ENCODE results near the gene ABHD17A.

Gene ABHD17A

DNA sequence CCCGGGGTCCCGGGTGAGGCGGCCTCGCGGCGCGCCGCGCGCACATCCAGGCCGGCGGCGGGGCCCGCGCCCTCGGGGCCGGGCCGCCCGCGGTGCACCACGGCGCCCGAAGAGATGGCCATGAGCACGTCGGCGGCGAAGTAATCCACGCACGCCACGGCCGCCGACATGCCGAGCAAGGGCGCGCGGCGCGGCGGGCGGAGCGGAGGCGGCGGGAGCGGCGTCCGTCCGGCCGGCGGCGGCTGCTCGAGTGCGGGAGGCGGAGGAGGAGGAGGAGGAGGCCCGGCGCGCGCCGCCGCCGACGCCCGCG is 22.0 kb downstream of the ABHD17A start, which contains the start of gene KLF16:
Gene KLF16, minus strand, starts transcription at position 252 of the 310 bp plus-strand sequence. Its CDS starts 82 bp downstream, at position 170.
- no peak for DNase-seq

DNA sequence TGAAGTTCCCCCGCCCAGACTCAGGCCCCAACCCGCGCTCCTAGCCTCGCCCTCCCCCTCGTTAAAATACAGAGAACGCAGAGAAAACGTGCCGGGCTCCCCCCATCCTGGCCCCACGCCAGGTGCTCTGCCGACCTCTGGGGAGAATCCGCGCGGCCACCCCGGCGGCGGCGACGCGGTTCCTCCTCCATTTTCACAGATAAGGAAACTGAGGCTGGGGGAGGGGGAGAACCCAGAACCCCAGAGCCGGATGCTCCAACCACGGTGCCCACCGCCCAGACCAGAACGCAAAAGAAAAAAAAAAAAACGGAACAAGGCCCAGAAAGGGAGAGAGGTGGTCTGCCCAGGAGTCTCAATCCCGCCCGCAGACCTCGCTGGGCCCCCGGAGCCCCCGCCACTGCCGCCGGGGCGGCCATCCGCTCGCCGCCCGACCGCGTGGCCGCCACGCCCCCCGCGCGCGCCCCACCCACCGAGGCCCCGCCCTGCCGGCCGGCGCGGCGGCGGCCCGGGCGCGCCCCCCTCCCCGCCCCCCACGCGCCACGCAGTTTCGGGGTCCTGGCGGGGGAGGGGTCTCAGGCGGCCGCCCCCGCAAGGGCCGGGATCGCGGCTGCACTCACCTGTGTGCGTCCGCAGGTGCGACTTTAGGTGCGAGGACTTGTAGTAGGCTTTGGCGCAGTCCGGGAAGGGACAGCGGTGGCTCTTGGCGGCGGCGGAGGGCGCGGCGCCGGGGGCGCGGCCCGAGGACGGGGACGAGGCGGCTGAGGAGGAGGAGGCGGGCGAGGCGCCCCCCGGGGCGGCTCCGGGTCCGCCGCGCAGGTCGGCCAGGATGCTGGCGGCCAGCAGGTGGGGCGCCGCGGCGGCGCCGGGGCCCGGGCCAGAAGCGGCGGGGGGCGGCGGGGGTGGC is 22.6 kb downstream of the ABHD17A start:
- DNase-seq = peak; percentile 67

DNA sequence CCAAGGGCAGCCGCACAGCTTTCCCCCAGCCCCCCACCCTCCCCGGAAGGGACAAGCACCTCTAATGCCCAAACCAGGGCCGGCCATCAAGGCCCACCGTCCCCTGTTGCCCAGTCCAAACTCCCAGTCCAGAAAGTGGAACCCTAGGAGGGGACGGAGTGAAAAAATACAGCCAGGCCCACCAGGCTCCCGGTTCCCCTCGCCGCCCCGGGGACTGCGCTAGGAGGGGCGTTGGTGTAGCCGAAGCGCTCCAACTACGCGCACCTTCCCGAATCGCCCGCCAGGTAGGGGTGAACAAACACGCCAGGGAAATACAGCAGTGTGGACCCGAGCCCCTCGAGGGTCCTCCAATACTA is 23.2 kb downstream of the ABHD17A start:
- no peak for DNase-seq

DNA sequence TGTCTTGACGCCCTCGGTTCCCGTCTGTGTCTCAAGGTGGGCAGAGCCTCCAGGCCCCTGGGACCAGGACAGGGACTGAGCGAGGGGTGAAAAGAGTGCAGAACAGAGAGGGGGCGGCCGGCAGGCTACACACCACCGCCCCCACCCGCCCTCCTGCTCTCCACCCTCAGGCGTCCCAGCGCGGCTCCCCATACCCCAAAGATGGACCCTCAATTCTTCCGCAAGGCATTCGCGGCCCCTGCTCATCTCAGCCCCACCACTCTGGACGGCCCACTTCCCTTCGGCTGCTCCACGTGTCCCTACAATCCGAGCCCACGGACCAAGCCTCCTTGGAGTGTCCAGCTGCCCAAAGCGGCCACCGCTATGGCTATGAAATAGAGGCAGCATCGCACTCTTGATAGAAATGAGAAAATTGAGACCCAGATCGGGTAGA is 23.7 kb downstream of the ABHD17A start:
- no peak for DNase-seq

DNA sequence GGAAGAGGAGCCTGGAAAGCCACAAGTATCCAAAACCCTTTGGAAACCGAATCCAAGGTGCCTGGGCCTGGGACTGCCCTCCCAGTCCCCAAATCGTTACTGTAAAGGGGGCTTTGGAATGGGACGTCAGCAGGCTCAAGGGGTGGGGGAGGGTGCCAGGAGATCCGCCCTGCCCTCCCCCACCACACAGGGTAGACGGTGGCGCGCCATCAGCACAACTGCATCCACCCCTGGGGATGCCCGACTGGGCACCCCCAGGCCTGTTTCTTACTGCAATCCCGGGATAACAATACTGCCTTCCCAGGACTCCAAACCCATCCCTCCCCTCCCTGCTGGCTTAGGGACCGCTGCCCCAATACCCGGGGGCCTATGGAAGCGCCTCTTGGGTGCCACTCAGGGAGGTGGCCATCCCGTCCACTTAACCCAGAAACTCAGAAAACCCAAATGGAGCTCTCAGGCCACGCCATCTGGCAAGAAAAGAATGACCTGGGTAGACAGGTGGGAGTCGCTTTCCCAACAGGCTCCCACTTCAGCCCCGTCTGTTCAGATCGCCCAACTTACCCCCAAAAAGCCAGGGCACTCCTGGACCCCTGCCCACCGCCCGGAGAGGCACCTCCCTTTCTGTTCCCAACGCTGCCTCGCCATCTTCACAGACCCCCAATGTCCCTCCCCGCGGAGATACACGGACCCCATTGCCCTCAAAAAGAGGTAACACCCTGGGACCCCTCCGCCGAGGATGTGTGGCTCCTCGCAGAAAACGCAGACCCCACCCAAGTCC is 24.3 kb downstream of the ABHD17A start:
- DNase-seq = no peak

DNA sequence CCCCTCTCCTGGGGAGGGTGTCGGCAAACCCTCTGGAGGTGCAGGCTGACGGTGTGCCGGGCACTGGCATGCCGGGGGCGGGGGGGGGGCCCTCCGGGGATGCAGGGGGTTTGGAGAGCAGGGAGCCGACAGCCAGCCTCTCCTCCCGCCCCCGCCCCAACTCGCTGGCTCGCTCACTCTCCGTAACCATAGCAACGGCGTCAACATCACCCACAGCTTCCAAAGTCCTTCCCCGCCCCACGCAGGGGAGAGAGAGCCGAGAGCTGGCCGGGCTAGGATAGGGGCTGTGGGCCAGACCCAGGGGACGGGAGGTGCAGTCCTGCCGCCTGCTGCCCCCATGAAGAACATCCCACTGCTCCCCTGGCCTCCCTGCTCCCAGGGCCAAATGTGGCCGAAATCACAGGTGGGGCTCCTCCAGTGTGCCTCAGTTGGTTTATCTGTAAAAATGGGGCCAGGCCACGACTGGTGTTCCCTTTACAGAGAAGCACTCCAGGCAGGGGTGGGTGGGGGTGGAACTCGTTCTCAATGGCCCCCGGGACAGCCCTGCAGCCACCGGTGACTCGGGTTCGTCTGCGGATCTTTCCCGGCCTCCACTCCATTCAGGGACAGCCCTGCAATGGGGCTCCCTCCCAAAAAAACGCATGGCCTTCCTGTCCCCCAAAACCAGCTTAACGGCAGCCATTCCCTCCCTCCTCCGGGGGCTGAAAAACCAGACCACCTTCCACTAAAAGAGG is 25.1 kb downstream of the ABHD17A start:
- peak; percentile 58 for DNase-seq

DNA sequence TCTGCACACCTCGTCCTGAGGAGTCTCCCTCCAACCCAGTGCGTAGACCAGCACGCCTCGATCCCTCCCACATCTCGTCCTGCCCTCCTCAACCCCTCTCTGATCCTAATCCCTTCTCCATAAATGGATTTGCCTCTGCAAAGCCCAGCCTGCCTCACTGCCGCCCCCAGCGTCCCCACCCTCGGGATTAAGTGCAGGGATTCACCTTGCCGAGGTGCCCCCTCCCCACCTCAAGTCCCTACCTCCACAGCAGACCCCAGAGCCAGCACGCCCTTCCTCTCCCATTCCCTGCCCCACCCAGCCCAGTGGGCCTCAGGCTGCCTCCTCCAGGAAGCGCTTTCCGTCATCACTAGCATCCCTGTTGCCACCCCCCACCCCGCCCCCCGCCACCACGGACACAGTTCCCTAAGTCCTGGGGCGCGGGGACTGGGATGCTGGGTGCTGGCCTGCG is 25.9 kb downstream of the ABHD17A start:
- no peak for DNase-seq

DNA sequence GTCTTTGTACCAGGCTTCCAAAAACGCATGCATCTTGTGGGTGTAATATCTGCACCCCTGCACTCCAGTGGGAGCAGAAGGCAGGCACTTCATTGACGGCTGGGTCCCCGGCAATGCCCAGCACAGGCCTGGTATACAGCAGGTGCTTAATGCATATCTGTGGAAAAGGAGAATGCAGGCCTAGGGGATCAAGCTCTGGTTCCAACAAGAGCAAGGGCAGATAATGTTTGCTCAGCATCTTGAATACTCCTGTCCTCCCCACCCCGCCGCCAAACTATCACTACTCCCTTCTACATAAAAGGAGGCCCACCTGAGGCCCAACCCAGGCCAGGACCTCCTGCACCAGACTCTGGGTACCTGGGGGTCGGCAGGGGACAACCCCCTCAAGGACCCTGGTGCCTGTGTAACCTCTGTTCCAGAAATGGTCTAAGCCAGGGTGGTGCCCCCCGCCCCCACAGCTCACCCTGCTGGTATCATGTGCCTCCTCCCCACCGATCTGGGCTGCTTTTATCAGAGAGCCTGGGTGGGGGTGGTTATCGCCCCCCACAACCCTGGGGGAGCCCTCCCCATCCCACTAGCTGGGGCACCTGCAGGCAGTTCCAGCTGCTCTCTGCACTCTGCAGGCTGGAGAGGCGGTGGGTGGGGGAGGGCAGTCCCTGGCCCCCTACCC is 26.7 kb downstream of the ABHD17A start:
- DNase-seq = no peak

DNA sequence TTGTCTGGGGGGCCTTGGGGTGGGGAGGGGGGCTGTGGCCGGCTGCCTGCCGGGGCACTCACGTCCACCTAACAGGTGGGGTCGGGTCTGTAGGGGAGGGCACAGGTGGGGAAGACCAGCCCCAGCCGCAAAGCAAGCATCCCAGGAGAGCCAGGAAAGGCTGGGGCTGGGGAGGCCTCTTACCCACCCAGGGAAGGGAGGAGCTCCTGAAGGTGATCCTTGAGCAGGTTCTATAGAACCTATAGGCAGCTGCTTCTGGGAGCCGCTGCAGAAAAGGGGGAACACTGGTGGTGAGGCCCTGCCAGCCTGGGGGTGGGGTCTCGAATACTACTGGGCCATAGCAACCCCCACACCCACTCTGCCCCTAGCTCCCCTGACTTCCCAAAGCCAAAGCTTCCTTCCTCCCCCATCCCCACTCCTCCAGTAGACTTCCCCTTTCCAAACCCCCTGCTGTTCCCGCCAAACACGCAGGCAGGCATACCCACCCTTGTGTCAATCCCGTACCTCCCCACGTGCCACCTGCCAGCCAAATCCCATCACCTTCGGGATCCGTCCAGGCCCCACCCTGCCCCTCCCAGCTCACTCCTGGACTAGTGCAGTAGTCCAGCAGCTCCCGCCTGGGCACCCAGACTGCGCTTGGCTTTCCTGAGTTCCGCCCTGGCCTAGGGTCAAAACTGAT is 27.5 kb downstream of the ABHD17A start:
- DNase-seq = no peak

DNA sequence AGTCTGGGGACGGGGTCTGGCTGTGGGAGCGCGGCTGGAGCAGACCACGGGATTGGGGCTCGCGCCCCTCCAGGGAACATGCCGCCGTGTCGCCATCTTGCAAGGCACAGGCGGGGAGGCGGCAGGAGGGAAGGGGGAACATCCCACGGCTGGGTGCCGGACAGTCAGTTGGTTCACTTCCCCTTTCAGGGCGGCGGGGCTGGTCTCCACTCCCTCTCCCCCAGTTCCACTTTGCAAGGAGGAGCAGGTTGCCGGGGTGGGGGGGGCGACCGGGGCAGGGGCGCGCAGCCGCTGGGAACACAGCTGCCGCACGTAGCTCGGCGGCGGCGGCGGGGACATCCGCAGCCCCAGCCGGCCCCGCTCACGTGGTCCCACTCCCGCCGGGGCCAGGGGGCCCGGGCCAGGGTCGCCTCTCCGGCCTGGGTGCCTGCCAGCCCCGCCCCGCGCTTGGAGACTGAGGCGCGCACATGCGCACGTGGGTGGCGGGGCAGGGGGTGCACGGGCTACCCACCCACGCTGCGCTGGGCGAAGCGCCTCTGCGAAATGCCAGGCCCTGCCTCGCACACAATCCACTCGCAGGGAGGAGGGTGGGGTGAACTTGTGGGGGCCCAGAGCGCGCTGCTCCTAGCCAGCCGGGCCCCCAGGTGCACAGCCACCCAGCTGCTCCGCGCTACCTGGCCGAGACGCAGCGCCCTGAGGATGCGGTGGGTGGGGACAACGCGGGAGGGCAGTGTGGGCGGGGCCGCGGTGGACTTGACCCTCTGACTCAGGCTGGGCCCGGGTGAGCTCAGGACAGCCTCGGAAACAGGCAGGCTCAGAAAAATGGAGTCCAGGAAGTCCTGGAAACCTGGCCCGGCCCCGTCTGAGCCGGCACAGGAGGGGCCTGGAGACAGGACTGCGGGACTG is 28.3 kb downstream of the ABHD17A start:
- DNase-seq = peak; percentile 72

DNA sequence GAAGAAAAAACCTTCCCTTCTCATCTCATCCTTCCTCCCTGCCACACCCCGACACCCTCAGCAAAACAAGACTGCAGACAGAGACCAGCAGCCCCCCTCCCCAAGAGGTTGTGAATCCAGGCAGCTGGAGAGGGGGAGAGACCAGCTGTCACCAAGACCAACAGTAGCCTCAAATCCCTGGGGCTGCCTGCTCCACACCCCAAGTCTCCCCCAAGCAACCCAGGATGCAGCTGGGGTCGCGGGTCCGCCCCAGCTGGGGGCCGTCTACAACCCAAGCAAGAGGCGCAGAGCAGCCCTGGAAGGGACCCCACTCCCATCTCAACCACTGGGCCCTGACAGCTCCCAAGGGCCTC is 29.0 kb downstream of the ABHD17A start:
- DNase-seq = no peak

DNA sequence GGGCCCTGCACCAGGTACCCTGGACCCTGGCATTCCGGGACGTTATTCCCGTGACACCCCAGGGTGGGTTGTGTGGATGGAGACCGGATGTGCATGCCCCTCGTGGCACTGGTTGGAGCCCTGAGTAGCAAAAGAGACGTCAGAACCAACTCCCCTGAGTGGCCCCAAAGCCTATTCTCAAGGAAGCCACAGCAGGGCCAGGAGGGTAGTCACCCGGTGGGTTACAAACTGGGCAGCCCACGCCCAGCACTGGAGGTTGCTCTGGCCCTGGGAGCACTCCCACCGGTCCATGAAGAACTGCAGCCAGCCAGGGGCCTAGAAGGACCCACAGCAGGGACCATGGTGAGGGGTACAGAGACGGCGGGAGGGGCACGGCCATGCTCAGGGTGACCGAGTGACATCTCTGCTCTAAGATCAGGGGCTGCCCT is 29.5 kb downstream of the ABHD17A start:
- no peak for DNase-seq

DNA sequence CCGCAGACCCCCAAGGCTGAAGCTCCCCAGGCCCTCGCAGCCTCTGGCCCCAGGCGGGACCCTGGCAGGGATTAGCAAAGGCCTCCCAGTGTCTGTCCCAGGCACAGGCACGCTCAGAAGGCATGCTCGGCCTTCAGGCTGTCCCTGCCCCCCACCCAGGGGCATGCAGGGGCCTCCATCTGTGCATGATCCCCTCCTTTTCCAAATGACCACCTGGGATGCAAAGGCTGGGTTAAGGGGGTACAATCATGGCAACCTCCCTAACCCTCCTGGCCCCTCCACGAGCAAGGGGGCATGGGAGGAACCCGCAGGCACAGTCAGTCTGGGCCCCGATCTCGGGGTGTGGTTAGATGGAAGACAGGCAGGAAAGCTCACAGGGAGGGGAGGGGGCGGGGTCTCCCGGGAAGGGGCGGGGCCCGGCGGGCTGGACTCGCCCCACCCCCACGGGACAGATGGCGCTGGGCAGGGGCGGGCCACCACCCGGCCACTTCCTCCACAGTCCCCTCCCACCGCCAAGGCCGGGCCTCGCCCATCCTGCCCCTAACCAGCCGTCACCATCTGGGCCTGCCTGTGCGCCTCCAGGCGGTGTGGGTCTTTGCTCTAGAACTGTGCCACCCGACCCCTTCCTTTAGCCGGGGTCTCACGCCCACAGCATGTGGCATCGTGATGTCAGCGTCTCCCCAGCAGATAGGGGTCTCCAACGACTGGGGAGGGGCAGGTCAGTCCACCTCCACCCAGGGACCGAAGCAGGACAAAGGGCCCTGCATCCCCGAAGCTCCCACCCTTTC is 30.1 kb downstream of the ABHD17A start:
- peak; percentile 61 for DNase-seq

DNA sequence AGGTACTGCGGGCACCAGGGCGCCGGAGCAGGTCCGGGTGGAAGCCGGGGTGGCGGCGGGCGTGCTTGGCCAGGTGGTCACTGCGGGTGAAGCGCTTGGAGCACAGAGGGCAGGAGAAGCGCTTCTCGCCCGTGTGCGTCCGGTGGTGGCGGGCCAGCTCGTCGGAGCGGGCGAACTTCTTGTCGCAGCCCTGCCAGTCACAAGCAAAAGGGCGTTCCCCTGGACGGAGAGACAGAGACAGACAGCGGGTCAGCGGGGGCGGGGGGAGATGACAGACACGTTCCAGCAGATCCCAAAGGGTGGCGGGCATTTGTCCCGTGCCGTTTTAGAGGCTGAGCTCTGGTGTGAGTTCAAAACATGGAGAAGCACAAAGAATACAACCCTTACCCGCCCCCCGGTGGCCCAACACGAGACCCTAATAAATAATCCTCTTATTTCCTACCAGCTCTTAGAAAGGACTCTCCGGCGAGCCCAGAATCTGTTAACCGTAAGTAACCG is 30.7 kb downstream of the ABHD17A start:
- DNase-seq = no peak

DNA sequence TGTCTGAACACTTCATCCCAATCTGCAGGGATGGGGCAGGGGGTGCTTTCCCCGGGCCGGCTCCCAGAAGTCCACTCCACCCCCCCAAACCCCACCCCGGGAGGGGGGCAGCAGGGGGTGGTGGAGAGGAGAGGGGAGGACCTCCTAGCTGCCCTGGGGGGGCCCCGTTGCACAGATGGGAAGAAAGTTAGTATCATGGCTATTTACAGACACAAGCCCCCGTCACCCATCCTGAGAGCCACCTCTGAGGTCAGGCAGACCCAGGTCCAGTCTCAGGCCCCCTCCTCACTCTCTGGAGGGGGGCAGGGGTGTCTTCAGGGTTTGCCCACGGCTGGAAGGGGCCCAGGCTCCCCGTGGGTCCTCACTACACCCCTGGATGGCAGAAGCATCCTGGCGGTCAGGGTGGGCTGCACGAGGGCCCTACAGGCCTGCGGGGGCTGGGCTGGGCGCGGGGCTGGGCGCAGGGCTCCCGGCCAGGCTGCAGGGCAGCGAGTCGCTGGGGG is 31.2 kb downstream of the ABHD17A start:
- DNase-seq = no peak

DNA sequence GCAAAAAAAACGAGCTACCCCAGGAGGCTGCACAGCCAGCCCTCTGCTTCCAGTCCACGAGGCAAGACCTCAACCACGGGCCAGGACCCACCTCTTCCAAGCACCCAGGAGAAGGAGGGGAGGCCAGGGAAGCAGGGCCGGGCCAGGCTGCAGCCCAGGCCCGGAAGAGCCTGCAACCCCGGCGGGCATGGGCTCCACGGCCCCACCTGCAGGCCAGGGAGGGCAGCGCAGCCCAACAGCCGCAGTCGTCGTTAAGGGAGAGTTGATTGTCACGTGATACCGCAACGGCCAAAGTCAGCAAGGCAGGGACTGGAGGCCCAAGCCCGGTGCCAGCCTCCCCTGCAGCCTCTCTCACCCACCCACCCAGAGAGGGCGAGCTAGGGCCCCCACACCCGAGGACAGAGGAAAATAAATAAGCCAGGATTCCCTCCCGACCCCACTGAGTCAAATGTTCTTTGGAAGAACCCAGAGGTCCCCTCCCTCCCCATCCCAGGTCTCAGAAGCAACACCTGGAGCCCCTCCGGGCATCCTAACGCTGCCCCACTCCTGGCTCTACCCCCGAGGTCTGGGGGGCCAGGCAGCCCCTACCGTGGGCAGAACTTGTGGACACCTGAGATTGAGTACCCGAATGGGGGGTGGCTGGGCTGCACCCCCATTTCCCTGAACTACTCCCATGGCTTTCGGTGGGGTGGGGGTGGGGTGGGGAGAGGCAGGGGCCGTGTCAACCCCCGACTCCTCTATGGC is 31.8 kb downstream of the ABHD17A start:
- peak; percentile 78 for DNase-seq

DNA sequence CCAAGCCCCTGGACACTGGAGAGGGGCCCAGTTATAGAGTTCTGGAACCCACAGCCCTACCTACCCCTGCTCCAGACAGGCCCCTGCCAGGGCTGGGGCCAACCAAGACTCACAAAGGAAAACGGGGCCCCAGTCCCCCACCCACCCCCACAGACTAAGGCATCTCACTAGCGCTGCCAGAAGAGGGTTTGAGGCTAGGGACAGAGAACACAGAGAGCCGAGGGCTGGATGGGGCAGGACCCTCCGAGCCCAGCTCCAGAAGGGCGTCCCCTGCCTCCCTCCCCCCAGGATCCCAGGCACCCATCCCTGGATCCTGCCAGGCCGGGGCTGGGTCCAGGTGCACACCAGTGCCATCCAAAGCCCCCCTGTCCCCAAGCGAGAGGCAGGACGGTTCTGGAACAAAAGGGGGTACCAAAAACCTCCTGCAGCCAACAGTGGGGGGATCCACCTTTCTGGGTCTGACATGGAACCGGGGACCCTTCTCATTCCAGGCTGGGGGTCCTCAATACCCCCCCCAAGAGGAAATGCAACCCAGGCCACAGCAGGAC is 32.6 kb downstream of the ABHD17A start:
- no peak for DNase-seq

DNA sequence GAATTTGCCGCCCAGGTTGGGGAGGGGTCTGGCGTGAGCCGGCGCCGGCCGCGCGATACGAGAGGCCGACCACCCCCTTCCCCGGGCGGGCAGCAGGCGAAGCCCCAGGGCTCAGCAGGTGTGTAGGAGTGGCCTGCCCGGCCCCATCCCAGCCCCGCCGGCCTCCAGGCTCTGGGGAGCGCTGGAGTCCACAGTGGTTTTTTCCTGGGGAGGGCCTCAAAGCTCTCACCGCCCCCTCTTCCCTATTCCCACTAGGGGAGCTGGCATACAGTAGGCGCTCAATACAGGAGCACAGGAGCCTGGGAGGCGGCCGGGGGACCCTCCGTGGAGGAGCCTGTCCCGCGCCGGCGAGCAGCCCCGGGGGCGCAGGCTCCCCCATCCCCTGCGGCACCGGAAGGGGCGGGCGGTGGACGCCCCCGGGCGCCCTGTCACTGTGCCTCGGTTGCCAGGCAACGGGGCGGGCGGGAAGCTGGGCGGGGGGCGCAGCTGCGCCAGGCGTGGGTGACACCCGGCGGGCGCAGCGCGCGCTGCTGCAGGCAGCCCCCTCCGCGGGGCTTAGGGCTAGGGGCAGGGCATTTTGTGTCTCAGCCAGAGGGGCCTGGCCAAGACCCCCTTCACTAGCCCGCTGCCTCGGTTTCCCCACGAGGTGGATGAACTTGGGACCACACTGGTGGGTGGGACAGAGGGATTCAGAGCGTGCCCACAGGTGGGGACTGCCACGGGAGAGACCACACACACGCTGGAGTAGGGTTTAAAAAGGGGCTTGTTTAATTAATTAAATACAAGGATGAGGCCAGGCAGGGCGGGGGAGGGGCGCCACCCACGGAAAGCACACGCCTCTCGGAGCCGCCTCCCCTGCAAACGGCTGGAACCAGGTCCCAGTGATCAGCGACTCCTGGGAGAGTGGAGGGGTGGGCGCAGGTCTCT is 33.4 kb downstream of the ABHD17A start:
- DNase-seq = peak; percentile 80

All from activated CD8-positive, alpha-beta memory T cell treated with anti-CD3 and anti-CD28 coated beads, Interleukin-2, amount 50 U/mL, for 4 hours (primary cell).